GM19240 (cell line): ENCODE data around the gene TCEANC2.
A peak's percentile ranks its signal among the peaks of the same experiment; 100 is the strongest.
"Not testable (repeated sequence)": the region's sequence is repeated elsewhere in the genome, so short reads cannot be mapped to it uniquely, and the experiment has no call there.

Experiments
- DNase-seq: peaks from one replicate; pipeline ENCODE4 v3.0.0; 2011; ENCODE audit warnings: low spot score; ENCODE audit not compliant: insufficient read length

Gene TCEANC2

GRCh38 chr1:54027848-54028247, 25.6 kb upstream of the TCEANC2 start:
- DNase-seq: no peak

- no peak for DNase-seq
Observed at GRCh38 chr1:54028306-54029251, 24.8 kb upstream of the TCEANC2 start.

- no peak for DNase-seq
Observed at GRCh38 chr1:54037476-54037875, 15.9 kb upstream of the TCEANC2 start.

GRCh38 chr1:54041806-54042205, 11.6 kb upstream of the TCEANC2 start:
- DNase-seq: no peak

GRCh38 chr1:54045496-54045895, 7.9 kb upstream of the TCEANC2 start:
- DNase-seq: no peak

- no peak for DNase-seq
Observed at GRCh38 chr1:54046671-54047383, 6.6 kb upstream of the TCEANC2 start.

- no peak for DNase-seq
Observed at GRCh38 chr1:54047384-54048305, 5.8 kb upstream of the TCEANC2 start.

- not testable (repeated sequence) for DNase-seq
Observed at GRCh38 chr1:54050435-54050834, 3.0 kb upstream of the TCEANC2 start.

- DNase-seq: no peak
Observed at GRCh38 chr1:54051933-54052430, 1.4 kb upstream of the TCEANC2 start.

GRCh38 chr1:54052431-54052933, 926 bp upstream of the TCEANC2 start:
- no peak for DNase-seq

- DNase-seq: no peak
Observed at GRCh38 chr1:54053745-54054437, 483 bp downstream of the TCEANC2 start.

GRCh38 chr1:54054438-54054749, 986 bp downstream of the TCEANC2 start:
- no peak for DNase-seq

- no peak for DNase-seq
Observed at GRCh38 chr1:54064299-54064698, 10.9 kb downstream of the TCEANC2 start.

- DNase-seq: no peak
Observed at GRCh38 chr1:54069791-54070170, 16.4 kb downstream of the TCEANC2 start.

GRCh38 chr1:54070171-54070837, 16.9 kb downstream of the TCEANC2 start:
- DNase-seq: peak; percentile 14

- no peak for DNase-seq
Observed at GRCh38 chr1:54077359-54077758, 24.0 kb downstream of the TCEANC2 start.

- DNase-seq: no peak
Observed at GRCh38 chr1:54080598-54081049, 27.2 kb downstream of the TCEANC2 start.

- peak; percentile 57 for DNase-seq
Observed at GRCh38 chr1:54081306-54082270, 28.2 kb downstream of the TCEANC2 start.

- no peak for DNase-seq
Observed at GRCh38 chr1:54084794-54085193, 31.4 kb downstream of the TCEANC2 start.
